Urothelium cell line (cell line): ENCODE measurements around the gene OSTM1.
"Not testable (repeated sequence)": the region's sequence is repeated elsewhere in the genome, so short reads cannot be mapped to it uniquely, and the experiment has no call there.

Experiments used
- DNase-seq: peaks from one replicate; pipeline ENCODE4 v3.0.0; 2011; ENCODE audit warnings: low spot score, mixed read lengths
- FAIRE-seq: peaks from 2 replicates; lab custom pipeline; 2011; peaks lifted over from hg19 to GRCh38; lab: Jason Lieb, UNC

The OSTM1 gene

DNA sequence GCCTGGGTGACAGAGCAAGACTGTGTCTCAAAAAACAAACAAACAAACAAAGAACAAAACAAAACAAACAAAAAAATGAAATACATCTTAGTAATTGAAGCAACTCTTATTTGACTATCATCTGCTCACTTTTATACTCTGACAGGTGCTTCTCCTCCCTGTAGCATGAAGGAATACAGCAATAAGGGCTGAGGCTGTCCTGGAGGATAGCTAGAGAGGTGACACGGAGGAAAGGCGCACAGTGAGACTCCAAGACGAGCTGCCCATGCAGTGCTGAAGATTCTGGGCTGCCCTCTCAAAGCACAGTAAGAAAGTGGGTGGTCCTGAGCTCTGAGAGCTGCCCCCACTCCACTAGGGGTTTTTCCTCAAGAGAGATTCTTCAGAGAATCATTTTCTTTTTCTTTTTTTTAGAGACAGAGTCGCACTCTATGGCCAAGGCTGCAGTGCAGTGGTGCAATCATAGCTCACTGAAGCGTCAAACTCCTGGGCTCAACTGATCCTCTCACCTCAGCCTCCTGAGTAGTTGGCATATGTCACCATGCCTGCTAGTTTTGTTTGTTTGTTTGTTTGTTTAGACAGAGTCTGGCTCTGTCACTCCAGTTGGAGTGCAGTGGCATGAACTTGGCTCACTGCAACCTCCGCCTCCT lies 50.0 kb downstream of the OSTM1 start:
- FAIRE-seq, result no peak

DNA sequence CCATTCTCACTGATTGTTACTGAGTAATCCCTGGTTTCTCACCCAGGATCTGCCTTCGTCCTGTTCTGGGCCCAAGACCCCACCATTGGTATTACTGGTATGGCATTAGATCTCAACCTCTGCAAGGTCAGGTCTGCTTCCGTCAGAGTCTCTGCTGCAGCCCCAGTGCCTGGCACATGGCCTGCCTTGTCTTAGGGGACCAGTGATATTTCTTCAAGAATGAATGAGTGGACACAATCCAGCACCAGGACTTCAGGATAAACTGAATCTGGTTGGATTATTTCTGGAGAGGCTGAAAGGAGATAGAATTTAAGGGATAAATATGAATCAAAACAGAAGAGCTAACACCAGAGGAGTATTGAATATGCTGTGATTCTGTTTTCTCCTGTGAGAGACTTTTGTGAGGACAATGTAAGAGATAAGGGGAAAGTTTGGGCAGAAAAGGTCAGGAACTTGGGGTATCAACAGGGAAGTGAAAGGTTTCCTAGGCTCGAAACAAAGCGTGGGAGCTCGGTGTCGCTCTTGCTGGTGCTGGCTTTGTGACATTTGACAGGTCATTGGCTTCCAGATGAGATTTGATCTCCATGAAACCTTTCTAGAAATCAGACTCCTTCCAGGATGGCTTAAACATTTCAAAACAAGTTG lies 53.9 kb downstream of the OSTM1 start:
- no peak for DNase-seq
- no peak for FAIRE-seq

More for the DNA sequence above, 50.0 kb downstream of the OSTM1 start:
- DNase-seq, result no peak

DNA sequence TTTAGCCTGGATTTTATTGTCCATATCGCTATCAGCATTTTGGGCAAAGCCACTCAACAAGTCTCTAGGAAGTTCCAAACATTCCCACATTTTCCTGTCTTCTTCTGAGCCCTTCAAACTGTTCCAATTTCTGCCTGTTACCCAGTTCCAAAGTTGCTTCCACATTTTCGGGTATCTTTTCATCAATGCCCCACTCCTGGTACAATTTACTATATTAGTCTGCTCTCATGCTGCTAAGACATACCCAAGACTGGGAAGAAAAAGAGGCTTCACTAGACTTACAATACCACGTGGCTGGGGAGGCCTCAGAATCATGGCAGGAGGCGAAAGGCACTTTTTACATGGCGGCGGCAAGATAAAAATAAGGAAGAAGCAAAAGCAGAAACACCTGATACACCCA lies 58.3 kb downstream of the OSTM1 start:
- FAIRE-seq, DNase-seq: not testable (repeated sequence)

DNA sequence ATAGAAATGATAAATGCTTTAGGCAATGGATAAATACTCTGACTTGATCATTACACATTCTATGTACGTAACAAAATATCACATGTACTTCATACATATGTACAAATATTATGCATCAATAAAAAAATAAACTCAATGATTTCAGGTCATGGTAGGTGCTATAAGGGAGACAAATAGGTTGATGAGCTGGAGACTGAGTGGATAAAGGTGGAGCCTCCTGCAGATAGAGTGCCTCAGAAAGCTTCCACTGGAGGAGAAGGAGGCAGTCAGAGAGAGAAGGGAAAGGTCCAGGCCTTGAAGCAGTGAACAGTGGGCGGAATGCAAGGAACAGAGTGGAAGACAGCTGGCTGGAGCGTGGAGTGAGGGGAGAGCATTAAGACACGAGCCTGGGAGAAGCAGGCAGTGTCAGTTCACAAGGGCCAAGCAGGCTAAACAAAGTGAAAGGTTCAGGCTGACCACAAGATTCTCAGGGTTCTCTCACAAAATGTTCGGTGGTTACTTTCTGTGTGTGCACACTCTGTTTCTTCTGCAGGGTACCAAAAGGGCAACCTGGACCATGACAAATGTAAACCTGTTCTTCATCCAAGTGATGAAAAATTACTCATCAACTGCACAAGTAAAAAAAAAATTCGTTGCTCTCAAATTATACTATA lies 60.6 kb downstream of the OSTM1 start:
- DNase-seq (no peak), FAIRE-seq (no peak)

DNA sequence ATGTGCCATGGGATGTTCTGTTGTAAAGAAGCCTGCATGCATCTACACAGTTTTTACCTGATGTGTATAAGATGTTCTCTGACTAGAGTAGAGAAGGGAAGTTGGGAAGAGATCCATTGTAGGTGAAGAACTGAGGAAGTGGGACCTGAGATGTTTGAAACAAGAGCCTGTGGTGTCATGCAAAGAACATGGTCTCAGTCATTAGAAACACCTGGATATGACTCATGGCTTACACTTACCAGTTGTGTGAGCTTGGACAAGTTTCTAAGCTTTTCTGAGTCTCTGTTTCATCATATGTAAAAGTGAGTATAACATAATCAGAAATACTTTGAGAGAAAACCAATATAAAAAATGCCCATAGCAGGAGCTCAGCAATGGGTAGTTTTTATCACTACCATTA lies 64.6 kb downstream of the OSTM1 start:
- no peak for FAIRE-seq

DNA sequence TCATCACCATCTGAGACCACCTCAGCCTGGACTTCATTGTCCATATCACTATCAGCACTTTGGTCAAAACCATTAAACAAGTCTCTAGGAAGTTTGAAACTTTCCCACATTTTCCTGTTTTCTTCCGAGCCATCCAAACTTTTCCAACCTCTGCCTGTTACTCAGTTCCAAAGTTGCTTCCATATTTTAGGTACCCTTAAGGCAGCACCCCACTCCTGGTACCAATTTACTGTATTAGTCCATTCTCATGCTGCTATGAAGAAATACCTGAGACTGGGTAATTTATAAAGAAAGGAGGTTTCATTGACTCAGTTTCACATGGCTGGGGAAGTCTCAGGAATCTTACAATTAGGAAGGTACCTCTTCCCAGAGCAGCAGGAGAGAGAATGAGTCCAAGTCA lies 65.3 kb downstream of the OSTM1 start:
- DNase-seq, FAIRE-seq: not testable (repeated sequence)

More for the DNA sequence above, 64.6 kb downstream of the OSTM1 start:
- no peak for DNase-seq

DNA sequence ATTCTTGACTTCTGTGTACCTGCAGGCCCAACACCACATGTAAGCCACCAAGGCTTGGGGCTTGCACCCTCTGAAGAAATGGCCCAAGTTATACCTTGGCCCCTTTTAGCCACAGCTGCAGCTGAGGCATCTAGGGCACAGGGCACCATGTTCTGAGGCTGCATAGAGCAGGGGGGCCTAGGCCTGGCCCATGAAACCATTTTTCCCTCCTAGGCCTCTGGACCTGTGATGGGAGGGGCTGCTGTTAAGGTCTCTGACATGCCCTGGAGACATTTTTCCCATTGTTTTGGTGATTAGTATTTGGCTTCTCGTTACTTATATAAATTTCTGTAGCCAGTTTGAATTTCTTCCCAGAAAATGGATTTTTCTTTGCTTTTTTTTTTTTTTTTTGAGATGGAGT lies 66.2 kb downstream of the OSTM1 start:
- no peak for DNase-seq
- FAIRE-seq, result no peak

DNA sequence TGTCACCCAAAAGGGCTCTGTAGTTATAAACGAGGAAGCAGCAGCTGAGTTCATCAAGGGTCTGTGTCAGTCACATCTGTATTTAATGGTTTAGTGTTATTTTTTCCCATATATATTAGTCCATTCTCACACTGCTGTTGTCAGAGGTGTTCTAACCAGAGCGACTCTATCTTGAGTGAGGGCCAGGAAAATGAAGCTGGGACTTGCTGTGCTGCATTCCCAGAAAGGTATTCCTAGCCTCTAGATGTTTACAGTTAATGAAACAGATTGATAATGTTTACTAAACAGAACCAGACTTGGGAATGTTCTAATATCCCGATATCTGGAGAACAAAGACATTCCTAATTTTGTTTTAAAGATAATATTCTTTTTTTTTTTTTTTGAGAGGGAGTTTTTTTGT lies 68.6 kb downstream of the OSTM1 start:
- no peak for FAIRE-seq
- DNase-seq, result no peak

DNA sequence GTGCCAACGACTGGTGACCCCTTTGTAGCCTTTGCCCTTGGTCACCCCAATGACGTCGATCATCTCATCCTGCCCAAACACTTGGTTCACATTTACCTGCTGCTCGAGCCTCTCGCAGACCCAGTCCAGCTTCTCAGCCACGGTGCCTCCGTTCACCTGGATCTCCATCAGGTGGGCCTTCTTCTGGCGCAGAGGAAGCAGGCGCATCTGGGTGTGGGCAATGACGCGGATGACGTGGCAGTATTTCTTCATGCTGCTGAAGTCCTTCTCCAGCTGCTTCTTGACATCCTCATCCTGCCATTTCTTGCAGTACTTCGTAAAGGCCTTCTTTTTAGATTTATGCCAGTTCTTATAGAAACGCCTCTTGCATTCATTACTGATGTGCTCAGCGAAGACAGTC lies 69.7 kb downstream of the OSTM1 start:
- DNase-seq, result no peak
- no peak for FAIRE-seq

DNA sequence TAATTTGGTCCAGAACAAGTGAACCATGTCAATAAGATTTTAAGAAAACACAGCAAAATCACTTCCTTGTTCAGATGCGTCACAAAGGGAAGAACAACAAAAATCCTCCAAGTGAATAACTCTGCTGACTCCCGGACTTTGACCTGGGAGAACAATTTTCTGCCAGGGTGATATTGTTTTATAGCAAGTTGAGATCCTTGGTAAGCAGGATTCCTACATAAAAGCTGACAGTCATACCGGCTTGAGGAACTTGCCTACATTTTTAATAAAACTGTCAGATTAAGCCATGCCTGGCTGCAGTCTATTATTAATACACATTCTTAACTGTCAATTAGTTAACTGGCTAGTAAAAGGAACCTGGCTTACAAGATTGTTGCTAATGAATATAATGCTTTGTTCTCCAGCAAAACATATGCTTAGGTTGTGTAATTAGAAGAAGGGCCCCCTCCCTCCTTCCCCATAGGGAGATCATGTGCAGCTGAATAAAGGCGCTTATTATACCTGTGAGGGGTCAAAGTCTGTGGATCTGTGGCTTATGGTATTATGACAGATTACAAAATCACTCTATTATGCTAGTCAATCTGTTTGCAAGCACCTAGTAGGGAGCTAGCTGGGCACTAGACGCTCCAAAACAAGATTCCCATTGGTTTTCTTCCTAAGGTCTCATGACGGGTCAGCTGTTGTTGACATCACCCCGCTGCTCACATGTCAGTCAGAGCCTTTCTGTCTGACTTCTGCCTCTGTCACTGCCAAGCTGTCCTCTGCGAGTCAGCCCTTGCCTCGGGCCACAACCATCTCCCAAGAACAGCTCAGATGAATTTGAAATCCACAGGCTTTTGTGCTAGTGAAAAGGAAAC lies 71.9 kb downstream of the OSTM1 start:
- no peak for FAIRE-seq
- DNase-seq, result no peak

DNA sequence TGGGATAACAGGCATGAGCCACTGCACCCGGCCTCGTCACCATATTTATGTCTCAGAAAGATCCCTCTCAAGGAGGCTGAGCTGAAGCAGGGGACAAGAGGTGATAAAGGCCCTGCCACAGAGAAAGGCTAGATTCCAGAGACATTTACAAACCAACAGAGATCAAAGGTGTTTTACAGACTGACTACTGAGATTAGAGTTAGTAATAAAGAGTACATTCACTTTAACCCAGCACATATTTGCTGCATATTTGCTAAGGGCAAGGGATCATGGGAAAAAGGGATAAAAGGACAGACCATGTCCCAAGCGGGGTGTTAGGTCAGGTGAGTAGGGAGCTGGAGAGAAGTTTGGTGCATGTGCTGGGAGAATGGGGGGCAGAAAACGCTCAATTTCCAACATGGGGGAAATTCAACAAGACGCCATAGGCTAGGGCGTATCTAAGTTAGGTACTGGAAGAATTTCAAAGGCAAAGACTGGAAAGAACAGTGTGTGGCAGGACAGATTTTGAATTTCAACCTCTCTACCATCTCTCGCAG lies 72.8 kb downstream of the OSTM1 start:
- DNase-seq (no peak), FAIRE-seq (no peak)

DNA sequence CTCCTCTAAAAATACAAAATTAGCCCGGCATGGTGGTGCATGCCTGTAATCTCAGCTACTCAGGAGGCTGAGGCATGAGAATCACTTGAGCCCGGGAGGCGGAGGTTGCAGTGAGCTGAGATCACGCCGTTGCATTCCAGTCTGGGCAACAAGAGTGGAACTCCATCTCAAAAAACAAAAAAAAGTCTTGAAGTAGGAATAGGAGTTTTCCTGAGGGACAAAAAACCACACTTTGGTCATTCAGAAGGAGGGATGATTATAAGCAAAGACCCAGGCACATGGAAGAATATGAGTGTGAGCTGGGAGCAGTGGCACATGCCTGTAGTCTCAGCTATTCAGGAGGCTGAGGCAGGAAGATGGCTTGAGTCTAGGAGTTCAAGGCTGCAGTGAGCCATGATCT lies 74.3 kb downstream of the OSTM1 start:
- DNase-seq, FAIRE-seq: not testable (repeated sequence)

DNA sequence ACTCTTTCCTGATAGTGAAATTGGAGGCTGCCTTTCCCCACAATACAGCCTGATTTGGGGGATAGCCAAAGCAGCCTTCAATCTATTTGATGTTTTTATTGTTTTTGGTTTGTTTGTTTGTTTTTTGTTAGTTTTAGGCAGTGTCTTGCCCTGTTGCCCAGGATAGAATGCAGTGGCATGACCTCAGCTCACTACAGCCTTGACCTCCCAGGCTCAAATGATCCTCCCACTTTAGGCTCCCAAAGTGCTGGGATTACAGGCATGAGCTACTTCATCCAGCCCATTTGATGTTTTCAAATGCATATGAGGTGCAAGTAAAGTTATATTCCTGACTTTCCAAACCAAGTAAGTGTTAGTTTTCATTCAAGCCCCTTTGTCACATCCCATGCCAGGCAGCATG lies 75.2 kb downstream of the OSTM1 start:
- DNase-seq, result no peak
- FAIRE-seq, result no peak

DNA sequence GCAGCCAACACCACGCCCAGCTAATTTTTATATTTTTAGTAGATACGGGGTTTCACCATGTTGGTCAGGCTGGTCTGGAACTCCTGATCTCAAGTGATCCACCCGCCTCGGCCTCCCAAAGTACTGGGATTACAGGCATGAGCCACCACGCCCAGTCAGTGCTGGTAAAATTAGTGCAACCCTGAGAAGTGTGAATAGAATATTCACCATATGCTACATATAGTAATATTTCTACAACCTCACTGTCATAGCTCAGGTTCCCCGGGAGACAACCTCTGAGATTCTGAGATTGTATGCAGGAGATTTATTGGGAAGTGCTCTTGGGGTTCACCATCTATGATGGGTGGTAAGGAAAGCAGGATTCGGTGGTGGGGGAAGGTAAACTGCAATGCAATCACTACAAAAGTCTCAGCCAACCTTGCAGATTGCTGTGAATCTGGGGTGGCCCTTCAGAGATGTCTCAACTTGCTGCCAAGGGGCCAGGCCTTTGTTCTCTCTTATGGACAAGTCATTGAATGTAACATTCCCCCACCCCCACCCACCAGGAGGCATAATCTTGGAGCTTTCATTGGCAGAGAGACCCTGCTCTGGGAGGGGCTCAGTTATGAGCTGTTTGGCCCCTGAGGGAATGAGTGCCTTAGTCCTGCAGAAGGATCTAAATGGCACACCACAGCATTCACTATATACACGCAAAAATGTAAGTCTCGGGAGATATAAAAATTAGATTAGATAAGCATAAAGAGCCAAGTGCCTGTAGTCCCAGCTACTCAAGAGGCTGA lies 82.6 kb downstream of the OSTM1 start:
- DNase-seq (no peak), FAIRE-seq (no peak)
